ENCODE measurements around the gene GRIA3. TPM values are rescaled to one million over a fixed set of nuclear protein-coding genes. Genes with fewer than 3 reads are reported as not detected.

The GRIA3 gene
- 1.5 and 1.8 TPM in 2 replicates for total RNA-seq (2014; rRNA removed; shearing (Covaris generic))

DNA sequence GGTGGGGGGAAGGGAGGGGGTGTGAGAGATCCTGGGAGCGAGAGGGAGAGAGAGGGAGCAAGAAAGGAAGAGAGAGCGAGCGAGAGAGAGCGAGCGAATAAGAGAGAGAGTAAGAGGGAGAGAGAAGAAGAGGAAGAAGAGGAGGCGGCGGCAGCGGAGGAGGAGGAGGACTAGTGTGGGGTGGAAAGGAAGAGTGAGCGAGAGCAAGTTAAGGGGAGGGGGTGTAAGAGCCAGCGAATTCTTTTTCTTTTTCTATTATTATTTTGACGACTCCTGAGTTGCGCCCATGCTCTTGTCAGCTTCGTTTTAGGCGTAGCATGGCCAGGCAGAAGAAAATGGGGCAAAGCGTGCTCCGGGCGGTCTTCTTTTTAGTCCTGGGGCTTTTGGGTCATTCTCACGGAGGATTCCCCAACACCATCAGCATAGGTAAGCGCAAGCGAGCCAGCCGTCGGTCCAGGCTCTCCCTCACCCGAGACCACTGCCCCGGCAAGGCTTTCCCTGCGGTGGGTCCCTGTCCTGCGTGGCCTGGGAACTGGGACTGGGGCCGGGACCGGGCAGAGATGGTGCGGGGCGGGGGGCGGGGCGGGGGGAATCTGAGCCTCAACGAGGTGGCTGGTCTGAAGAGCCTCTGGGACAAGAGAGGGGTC lies at the start of gene GRIA3:
GRIA3 (plus strand) TSS at position 60 of the 647 bp plus-strand sequence; CDS start at position 318, 258 bp downstream.
- Histone ChIP-seq H3K27me3 (ENCODE audit: control insufficient read depth, insufficient read depth, low read length) (peaks cover 20% of the 10 kb centered on the region), H3K36me3 (replicated peaks; ENCODE audit: control insufficient read depth, insufficient read depth, low read length) (no peaks in the 10 kb centered on the region), H3K4me3 (ENCODE audit: insufficient read depth, low read depth, low read length) (peak within 1 kb of the TSS; percentile 64)
- DNase-seq, result peak; percentile 46

DNA sequence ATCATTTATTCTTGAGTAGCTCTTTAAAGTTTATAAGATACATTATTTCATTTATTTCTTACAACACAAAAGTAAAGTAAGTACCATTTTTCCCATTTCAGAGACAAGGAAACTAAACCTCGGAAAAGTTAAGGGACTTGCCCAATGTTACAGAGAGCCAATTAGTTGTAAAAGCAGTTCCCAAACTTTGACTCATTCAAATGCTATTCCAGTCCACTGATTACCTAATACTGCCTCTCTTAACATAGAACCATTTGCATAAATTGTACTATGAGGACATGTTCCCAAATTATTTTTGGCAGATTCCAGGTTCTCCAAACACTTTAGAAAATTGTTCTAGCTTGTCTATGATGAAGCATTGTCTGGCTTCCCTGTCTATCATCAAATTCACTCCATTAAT lies 45.6 kb upstream of the GRIA3 start:
- DNase-seq, result no peak
- no peaks in the 10 kb centered on the region for H3K27me3 ChIP-seq (ENCODE audit: control insufficient read depth, insufficient read depth, low read length)

DNA sequence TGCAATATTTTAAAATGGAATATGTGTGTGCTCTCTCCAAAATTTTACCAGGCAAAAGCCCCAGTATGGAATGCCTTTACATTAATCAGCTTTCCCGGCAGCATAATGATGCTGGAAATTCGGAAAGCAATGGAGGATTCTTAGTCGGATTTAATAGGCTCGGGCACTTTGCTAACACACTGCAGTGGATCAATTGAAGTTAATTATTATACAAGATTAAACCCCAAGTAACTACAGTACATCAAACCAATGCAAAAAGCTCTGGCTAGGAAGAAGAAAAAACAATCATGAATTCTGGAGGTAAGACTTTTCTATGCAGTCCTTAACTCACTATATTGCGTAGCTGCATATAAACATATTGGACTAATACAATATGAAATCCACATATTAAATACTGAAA lies 43.6 kb upstream of the GRIA3 start:
- no peak overlapping the region for H3K4me3 ChIP-seq (ENCODE audit: insufficient read depth, low read depth, low read length)
- H3K27me3 ChIP-seq (ENCODE audit: control insufficient read depth, insufficient read depth, low read length), result no peaks in the 10 kb centered on the region
- no peaks in the 10 kb centered on the region for H3K36me3 ChIP-seq (replicated peaks; ENCODE audit: control insufficient read depth, insufficient read depth, low read length)
- no peak for DNase-seq

More for the DNA sequence above, 45.6 kb upstream of the GRIA3 start:
- H3K36me3 ChIP-seq (replicated peaks; ENCODE audit: control insufficient read depth, insufficient read depth, low read length), result no peaks in the 10 kb centered on the region
- no peak overlapping the region for H3K4me3 ChIP-seq (ENCODE audit: insufficient read depth, low read depth, low read length)

DNA sequence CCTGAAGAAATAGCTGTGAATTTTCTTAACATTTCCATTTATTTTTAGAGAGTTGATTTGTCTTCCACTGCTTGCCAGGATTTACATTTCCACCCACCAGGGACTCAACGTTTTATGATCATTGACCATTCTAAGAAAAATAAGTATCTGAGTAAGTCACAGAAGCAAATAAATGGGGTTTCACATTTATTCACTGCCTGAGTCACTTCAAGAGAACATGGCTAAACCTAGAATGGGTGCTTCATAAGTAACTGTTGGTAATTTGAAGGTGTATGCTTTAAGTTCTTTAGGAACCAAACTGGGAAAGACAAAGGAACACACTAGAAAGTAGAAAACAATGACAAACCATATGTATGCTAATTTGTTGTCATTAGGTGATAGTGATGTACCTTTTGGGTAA lies 43.2 kb upstream of the GRIA3 start:
- Histone ChIP-seq H3K4me3 (ENCODE audit: insufficient read depth, low read depth, low read length) (no peak overlapping the region), H3K27me3 (ENCODE audit: control insufficient read depth, insufficient read depth, low read length) (no peaks in the 10 kb centered on the region), H3K36me3 (replicated peaks; ENCODE audit: control insufficient read depth, insufficient read depth, low read length) (no peaks in the 10 kb centered on the region)
- DNase-seq, result no peak

DNA sequence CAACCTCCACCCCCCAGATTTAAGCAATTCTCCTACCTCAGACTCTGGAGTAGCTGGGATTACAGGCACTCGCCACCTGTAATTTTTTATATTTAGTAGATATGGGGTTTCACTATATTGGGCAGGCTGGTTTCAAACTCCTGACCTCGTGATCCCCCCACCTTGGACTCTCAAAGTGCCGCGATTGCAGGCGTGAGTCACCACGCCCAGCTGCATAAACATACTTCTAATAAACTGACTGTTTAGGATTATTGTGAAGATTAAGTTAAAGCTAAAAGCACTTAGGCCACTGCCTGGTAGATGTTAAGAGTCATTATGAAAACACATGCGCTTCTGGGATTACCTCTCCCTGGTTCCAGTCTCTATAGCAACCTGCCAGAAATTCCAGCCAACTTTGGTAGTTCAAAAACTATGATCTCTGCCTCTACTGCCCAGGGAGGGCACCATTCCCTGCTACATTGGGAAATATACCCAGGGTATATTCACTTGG lies 30.2 kb upstream of the GRIA3 start:
- Histone ChIP-seq H3K27me3 (ENCODE audit: control insufficient read depth, insufficient read depth, low read length) (no peaks in the 10 kb centered on the region), H3K36me3 (replicated peaks; ENCODE audit: control insufficient read depth, insufficient read depth, low read length) (no peaks in the 10 kb centered on the region), H3K4me3 (ENCODE audit: insufficient read depth, low read depth, low read length) (no peak overlapping the region)
- no peak for DNase-seq

DNA sequence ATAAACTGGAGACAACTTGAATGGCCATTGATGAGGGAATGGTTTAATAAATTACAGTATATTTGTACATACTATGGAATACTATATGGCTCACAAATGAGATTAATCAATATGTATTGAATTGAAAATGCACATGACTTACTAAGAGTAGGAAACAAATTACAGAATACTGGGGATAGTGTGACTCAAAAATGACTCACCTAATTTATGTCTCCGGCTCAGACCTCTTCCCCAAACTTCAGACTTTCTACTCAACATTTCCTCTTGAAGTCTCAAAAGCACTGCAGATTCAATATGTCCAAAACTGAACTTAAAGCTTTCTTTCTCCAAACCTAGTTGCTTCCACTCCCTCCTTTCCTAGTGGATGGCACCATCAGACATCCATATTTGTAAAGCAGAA lies 28.8 kb upstream of the GRIA3 start:
- DNase-seq, result no peak
- no peaks in the 10 kb centered on the region for H3K36me3 ChIP-seq (replicated peaks; ENCODE audit: control insufficient read depth, insufficient read depth, low read length)
- no peaks in the 10 kb centered on the region for H3K27me3 ChIP-seq (ENCODE audit: control insufficient read depth, insufficient read depth, low read length)
- H3K4me3 ChIP-seq (ENCODE audit: insufficient read depth, low read depth, low read length), result no peak overlapping the region

DNA sequence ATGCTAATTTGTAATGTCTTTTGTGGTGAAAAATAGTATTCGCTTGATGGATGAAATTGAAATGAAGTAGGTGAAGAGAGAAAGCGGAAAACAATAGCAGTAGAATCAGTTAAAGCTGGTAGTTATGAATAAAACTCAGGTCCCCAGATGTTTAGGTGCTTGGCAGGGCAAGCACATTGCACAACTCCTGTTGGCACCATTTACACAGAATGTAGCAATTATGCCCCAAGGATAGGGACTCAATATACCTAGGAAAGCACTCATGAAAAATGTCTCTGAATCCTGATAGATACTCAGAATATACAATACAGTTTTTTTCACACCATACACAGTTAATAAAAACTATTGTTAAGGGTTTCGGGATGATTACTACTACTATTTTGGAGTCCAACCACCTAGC lies 26.5 kb upstream of the GRIA3 start:
- Histone ChIP-seq H3K36me3 (replicated peaks; ENCODE audit: control insufficient read depth, insufficient read depth, low read length) (no peaks in the 10 kb centered on the region), H3K27me3 (ENCODE audit: control insufficient read depth, insufficient read depth, low read length) (no peaks in the 10 kb centered on the region), H3K4me3 (ENCODE audit: insufficient read depth, low read depth, low read length) (no peak overlapping the region)
- DNase-seq, result no peak

DNA sequence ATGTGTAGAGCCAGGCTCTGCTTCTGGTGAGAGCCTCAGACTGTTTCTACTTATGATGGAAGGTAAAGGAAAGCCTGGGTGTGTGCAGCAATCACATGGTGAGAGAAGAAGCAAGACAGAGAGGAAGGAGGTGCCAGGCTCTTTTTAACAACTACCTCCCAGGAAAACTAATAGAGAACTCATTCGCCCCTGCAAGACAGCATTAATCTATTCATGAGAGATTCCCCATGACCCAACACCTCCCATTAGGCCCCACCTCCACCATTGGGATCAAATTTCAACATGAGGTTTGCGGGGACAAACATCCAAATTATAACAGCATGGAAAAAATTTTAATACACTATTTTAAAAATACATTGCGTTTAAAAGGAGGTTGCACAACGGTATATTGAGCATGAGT lies 24.7 kb upstream of the GRIA3 start:
- DNase-seq, result no peak
- H3K4me3 ChIP-seq (ENCODE audit: insufficient read depth, low read depth, low read length), result no peak overlapping the region

DNA sequence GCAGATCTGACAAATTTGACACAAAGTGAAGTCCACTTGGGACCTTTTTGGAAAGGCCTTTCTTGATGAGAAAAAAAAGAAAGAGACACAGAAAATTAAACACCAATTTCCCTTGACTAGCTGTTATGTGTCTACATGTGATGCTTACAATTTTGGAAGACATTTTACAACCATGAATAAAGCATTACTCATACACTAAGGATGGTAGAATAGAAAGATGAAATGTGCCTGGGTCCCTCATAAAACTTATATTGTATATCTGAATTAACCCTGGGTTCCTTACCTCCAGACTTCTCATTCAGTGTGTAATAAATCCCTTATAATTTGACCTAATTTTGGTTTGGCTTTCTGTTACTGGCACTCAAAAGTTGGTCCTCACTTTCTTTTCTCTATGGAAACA lies 16.5 kb upstream of the GRIA3 start:
- Histone ChIP-seq H3K36me3 (replicated peaks; ENCODE audit: control insufficient read depth, insufficient read depth, low read length) (no peaks in the 10 kb centered on the region), H3K4me3 (ENCODE audit: insufficient read depth, low read depth, low read length) (no peak overlapping the region), H3K27me3 (ENCODE audit: control insufficient read depth, insufficient read depth, low read length) (no peaks in the 10 kb centered on the region)
- no peak for DNase-seq

More for the DNA sequence above, 24.7 kb upstream of the GRIA3 start:
- no peaks in the 10 kb centered on the region for H3K36me3 ChIP-seq (replicated peaks; ENCODE audit: control insufficient read depth, insufficient read depth, low read length)
- H3K27me3 ChIP-seq (ENCODE audit: control insufficient read depth, insufficient read depth, low read length), result no peaks in the 10 kb centered on the region

DNA sequence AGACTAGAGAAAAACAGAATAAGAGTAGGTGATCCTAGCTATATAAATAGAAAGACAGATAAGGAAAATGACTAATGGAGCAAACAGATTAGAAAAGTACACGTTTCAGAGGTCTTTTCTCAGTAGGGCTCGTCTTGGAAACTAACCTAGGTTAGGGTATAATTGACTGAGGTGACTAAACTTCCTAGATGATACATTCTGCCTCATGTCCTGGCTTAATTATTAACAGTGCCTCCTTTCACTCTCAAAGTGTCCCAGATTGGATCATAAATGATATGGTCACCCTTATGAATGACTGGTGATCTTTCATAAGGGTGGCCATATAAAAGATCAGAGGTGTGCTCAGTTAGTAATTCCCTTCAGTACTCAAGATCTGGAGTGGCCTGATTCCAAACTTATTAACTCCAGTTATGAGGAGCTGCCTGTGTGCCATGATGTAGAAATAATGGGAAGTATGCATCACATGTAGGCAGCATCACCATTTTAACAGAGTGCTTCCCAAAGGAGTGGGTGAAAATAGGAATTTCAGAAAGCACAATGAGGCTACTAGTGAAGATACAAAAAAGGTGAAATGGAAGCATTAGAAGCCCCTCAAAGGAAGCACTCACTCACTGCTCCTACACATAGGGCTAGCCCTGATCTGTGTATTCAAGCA lies 14.7 kb upstream of the GRIA3 start:
- no peak for DNase-seq
- no peaks in the 10 kb centered on the region; the same call in 1 of the 2 replicates for H3K27me3 ChIP-seq (ENCODE audit: control insufficient read depth, insufficient read depth, low read length)

DNA sequence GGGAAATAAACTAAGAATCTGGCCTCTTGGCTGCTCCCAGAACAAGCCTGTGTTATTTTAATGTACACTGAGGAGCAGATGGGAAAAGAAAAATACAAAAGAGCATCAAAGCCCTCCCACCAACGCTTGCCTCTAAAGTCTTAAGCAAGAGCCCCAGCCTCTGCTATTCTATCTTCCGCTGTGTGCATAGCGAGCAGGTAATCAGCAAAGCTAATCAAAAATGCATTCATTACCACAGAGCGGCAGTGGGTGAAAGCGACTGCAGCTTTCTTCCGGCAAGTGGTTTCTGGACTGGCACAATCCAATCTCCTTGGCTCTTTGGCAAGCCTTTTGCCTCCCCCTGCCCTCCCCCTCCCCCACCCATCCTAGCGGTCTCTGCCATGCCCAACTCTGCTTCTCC lies 13.5 kb upstream of the GRIA3 start:
- Histone ChIP-seq H3K27me3 (ENCODE audit: control insufficient read depth, insufficient read depth, low read length) (no peaks in the 10 kb centered on the region; the same call in 1 of the 2 replicates), H3K4me3 (ENCODE audit: insufficient read depth, low read depth, low read length) (no peak overlapping the region), H3K36me3 (replicated peaks; ENCODE audit: control insufficient read depth, insufficient read depth, low read length) (no peaks in the 10 kb centered on the region)
- DNase-seq, result no peak

More for the DNA sequence above, 14.7 kb upstream of the GRIA3 start:
- Histone ChIP-seq H3K4me3 (ENCODE audit: insufficient read depth, low read depth, low read length) (no peak overlapping the region), H3K36me3 (replicated peaks; ENCODE audit: control insufficient read depth, insufficient read depth, low read length) (no peaks in the 10 kb centered on the region)

DNA sequence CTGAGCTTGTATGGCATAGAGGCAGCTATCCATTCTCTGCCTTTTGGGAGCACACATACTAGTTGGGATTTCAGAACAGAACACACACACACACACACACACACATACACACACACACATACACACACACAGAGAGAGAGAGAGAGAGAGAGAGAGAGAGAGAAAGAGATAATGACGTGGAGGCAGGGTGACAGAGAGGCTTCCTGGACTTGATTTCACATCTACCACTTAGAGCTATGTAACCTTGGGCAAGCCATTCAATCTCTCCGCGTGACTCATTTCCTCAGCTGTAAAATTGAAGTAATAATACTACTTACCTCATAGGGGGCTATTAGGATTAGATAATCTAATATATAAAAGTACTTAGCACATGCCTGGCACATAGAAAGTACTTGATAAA lies 12.3 kb upstream of the GRIA3 start:
- H3K4me3 ChIP-seq (ENCODE audit: insufficient read depth, low read depth, low read length), result no peak overlapping the region
- no peak for DNase-seq
- H3K27me3 ChIP-seq (ENCODE audit: control insufficient read depth, insufficient read depth, low read length), result no peaks in the 10 kb centered on the region; the same call in 1 of the 2 replicates
- no peaks in the 10 kb centered on the region for H3K36me3 ChIP-seq (replicated peaks; ENCODE audit: control insufficient read depth, insufficient read depth, low read length)

DNA sequence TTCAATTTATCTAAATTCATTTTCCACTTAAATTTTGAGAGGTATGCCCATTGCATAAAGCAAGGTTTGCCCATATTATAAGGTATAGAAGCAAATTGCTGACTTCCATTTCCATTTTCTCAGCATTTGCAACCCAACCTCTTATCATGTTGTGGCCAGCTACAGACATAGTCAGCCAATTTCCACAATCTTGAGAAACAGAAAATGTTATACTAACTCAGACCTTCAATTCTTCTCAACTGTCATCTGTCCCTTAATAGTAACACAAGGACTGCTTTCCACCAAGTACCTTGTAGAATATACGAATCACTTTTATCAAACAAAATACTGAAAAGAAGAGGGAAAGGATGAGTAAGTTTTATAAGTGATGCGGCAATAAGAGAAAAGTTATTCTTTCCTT lies 11.2 kb upstream of the GRIA3 start:
- no peak for DNase-seq
- Histone ChIP-seq H3K27me3 (ENCODE audit: control insufficient read depth, insufficient read depth, low read length) (no peaks in the 10 kb centered on the region; the same call in 1 of the 2 replicates), H3K36me3 (replicated peaks; ENCODE audit: control insufficient read depth, insufficient read depth, low read length) (no peaks in the 10 kb centered on the region), H3K4me3 (ENCODE audit: insufficient read depth, low read depth, low read length) (no peak overlapping the region)

DNA sequence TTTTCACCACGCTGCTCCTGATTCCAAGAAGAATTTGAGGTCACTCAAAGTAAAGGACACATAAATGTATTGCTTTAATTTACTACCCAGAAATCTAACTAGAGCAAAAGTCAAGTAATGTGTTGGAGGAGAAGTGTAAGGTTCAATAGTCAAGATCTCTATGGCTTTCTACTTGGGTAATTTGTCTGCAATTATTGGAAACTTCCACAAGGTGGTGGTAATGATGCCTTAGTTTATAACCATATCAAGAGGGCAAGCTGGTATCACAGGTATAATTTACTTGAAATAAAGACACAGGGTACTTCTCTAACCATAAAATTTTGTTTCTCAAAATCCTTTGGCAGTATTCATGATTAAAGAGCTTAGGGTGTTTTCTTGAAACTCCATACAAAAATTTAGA lies 10.2 kb upstream of the GRIA3 start:
- H3K36me3 ChIP-seq (replicated peaks; ENCODE audit: control insufficient read depth, insufficient read depth, low read length), result no peaks in the 10 kb centered on the region
- no peak overlapping the region for H3K4me3 ChIP-seq (ENCODE audit: insufficient read depth, low read depth, low read length)
- no peak for DNase-seq
- H3K27me3 ChIP-seq (ENCODE audit: control insufficient read depth, insufficient read depth, low read length), result no peaks in the 10 kb centered on the region; the same call in 1 of the 2 replicates

All from H7 (cell line).